NCI-H146 treated with DMSO at 0.1 percent for 48 hours (cell line): ENCODE results near the gene MCF2L2.
"Not testable (repeated sequence)": the region's sequence is repeated elsewhere in the genome, so short reads cannot be mapped to it uniquely, and the experiment has no call there.

Source experiments
- DNase-seq: peaks from one replicate; lab custom pipeline; 2025; ENCODE audit not compliant: unreplicated experiment; lab: John Stamatoyannopoulos, UW

The MCF2L2 gene

GRCh38 chr3:183446838-183447205 is 18.4 kb upstream of the MCF2L2 start:
- no peak for DNase-seq

- DNase-seq = no peak
These were observed 16.3 kb upstream of the MCF2L2 start for GRCh38 chr3:183444748-183445147.

- DNase-seq = no peak
These were observed 15.3 kb upstream of the MCF2L2 start for GRCh38 chr3:183443395-183444385.

GRCh38 chr3:183442994-183443393 is 14.6 kb upstream of the MCF2L2 start:
- DNase-seq = no peak

GRCh38 chr3:183440521-183440920 is 12.1 kb upstream of the MCF2L2 start:
- DNase-seq = not testable (repeated sequence)

GRCh38 chr3:183439515-183439914 is 11.1 kb upstream of the MCF2L2 start:
- DNase-seq = no peak

- DNase-seq = peak; percentile 53
These were observed 10.3 kb upstream of the MCF2L2 start for GRCh38 chr3:183438735-183439134.

GRCh38 chr3:183437666-183438564 is 9.5 kb upstream of the MCF2L2 start:
- no peak for DNase-seq

GRCh38 chr3:183437061-183437460 is 8.6 kb upstream of the MCF2L2 start:
- no peak for DNase-seq

GRCh38 chr3:183435661-183436060 is 7.2 kb upstream of the MCF2L2 start:
- DNase-seq = no peak

GRCh38 chr3:183434992-183435391 is 6.6 kb upstream of the MCF2L2 start:
- DNase-seq = no peak

- DNase-seq = no peak
These were observed 6.1 kb upstream of the MCF2L2 start for GRCh38 chr3:183434503-183434902.

- DNase-seq = no peak
These were observed 2.0 kb upstream of the MCF2L2 start for GRCh38 chr3:183430325-183430957.

- DNase-seq = peak; percentile 71
These were observed 458 bp downstream of the MCF2L2 start for GRCh38 chr3:183427876-183428446.

GRCh38 chr3:183427196-183427875 is 1.1 kb downstream of the MCF2L2 start:
- no peak for DNase-seq

GRCh38 chr3:183418807-183419206 is 9.6 kb downstream of the MCF2L2 start:
- not testable (repeated sequence) for DNase-seq

- DNase-seq = no peak
These were observed 17.1 kb downstream of the MCF2L2 start for GRCh38 chr3:183411216-183411922.

- DNase-seq = no peak
These were observed 17.7 kb downstream of the MCF2L2 start for GRCh38 chr3:183410759-183411158.

- DNase-seq = no peak
These were observed 18.1 kb downstream of the MCF2L2 start for GRCh38 chr3:183410280-183410679.

- DNase-seq = no peak
These were observed 19.2 kb downstream of the MCF2L2 start for GRCh38 chr3:183409219-183409618.
